IPS-11a (cell line): Measurements from ENCODE around the gene KRTAP4-2.
"Not testable (repeated sequence)": the region's sequence is repeated elsewhere in the genome, so short reads cannot be mapped to it uniquely, and the experiment has no call there.

Source experiments
- H3K4me3 ChIP-seq: one replicate; pipeline ENCODE4 v1.5.1; 2013; ENCODE audit warnings: low read depth, low read length, control low read depth

The KRTAP4-2 gene

DNA sequence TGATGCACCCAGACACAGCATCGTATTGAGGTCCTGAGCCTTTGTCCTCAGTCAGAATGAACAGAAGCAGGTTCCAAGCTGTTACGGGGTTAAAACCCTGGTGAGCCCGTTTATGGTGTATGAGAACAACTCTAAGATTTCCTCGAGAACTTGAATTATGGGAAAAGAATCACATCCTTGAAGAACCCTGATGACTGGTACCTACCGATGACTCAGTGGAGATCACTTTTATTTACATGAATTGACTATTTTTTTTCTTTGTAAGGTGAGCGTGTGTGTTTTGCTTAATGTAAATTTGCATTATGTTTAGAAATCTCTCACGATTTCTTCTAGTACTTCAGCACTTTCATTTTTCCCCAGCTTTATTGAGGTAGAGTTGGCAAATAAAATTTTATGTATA, 14.2 kb downstream of the KRTAP4-2 start:
- no peak overlapping the region for H3K4me3 ChIP-seq

DNA sequence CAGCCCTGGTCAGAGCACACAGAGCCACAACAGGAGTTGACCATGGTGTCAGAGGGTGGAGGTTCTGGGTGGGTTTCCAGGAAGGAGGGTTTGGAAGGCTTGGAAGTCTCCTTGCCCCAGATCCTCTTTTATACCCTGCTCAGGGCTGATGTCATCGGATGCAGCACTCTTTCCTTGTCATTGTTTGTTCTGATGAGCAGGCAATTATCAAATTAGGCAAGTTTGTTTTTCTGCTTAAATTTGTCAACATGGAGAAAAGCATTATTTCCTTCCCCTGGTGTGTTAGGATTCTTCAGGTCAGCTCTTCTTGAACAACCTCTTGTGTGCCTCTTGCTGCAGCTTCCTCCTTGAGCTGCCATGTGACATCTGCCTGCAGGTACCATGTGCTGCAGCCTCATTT, 17.4 kb downstream of the KRTAP4-2 start, which contains the start of gene KRTAP4-4:
Gene KRTAP4-4 (minus strand): TSS at position 101 of the 400 bp plus-strand sequence. CDS start 57 bp downstream, at position 44.
- H3K4me3 ChIP-seq = no peak within 1 kb of the TSS

DNA sequence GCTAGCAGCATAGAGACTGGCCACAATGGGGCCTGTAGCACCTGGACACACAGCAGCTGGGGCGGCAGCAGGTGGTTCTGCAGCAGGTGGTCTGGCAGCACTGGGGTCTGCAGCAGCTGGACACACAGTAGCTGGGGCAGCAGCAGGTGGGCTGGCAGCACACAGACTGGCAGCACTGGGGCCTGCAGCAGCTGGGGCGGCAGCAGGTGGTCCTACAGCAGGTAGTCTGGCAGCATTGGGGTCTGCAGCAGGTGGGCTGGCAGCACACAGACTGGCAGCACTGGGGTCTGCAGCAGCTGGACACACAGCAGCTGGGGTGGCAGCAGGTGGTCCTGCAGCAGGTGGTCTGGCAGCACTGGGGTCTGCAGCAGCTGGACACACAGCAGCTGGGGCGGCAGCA, 17.8 kb downstream of the KRTAP4-2 start:
- not testable (repeated sequence) for H3K4me3 ChIP-seq

DNA sequence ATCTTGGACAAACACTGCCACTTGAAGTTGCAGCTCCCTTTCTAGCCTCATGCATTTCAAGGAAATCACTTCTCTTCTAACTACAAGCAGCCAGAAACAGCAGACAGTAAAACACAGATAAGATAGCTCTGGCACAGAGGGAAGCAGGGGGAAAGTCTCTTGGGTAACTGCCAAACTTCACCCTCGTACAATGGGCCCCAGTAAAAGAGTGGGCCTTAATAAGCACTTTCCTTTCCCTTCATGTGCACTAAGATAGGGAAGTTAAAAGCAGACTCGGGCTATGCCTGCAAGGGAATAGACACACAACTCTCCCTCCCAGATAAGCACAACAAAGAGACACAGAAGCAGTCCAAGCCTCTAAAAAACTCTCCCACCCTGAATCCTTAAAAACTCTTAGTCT, 24.2 kb downstream of the KRTAP4-2 start:
- H3K4me3 ChIP-seq = no peak overlapping the region

DNA sequence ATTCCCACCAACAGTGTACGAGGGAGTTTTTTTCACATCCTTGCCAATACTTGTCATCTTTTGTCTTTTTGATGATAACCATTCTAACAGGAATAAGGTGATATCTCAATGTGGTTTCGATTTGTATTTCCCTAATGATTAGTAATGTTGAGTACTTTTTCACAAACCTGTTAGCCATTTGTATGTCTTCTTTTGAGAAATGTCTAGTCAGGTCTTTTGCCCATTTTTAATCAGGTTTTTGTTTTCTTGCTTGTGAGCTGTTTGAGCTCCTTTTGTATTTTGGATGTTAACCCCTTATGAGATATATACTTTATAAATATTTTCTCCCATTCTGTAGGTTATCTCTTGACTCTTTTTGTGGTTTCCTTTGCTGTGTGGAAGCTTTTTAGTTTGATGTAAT, 26.5 kb downstream of the KRTAP4-2 start:
- no peak overlapping the region for H3K4me3 ChIP-seq

DNA sequence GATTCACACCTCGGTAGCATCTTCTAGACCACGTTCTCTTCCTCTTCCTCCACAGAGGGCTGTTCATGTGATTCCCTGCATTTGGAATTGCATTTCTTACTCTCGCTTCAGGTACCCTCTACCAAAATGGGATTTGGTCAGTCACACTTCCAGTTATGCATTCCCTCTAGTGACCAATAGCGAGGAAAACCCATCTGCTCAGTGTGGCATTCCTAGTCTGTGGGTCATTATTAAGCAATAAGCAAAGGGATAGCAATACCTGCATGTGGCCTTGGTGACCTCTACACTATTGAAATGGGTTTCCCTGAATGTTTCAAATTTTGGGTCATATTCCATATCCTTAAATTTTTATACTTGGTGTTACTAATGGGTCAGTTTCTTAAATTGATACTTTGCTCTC, 28.0 kb downstream of the KRTAP4-2 start:
- H3K4me3 ChIP-seq = no peak overlapping the region

DNA sequence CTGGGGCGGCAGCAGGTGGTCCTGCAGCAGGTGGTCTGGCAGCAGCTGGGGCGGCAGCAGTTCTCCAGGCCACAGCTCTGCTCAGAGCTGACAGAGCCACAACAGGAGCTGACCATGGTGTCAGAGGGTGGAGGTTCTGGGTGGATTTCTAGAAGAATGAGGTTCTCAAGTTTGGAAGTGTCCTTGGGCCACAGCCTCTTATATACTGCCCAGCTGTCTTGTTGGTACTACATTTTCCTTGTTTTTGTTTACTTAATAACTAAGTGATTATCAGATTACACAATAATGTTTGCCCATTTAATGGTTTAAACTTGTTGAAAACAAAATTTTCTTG, 28.4 kb downstream of the KRTAP4-2 start, which contains the start of gene KRTAP4-5:
Gene KRTAP4-5 (minus strand): TSS at position 174 of the 334 bp plus-strand sequence. CDS start 58 bp downstream, at position 116.
- no peak within 1 kb of the TSS for H3K4me3 ChIP-seq

DNA sequence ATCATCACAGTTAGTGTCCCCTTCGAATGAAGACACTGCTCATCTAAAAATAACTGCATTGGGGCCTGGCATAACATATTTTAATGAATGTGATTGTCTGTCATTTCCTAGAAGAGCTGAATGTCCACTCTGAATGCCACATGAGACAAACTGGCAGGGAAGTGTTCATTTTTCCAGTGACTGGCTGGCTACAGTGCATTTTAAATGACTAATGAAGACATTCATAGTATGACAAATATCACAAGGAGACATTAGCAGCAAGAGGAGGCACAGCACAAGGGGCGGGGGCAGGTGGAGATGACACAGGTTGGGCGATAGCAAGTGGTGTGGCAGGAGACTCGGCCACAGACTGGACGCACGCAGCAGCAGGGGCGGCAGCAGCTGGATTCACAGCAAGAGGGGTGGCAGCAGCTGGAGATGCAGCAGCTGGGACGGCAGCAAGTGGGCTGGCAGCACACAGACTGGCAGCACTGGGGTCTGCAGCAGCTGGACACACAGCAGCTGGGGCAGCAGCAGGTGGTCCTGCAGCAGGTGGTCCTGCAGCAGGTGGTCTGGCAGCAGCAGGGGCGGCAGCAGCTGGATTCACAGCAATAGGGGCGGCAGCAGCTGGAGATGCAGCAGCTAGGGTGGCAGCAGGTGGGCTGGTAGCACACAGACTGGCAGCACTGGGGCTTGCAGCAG, 28.9 kb downstream of the KRTAP4-2 start:
- not testable (repeated sequence) for H3K4me3 ChIP-seq

DNA sequence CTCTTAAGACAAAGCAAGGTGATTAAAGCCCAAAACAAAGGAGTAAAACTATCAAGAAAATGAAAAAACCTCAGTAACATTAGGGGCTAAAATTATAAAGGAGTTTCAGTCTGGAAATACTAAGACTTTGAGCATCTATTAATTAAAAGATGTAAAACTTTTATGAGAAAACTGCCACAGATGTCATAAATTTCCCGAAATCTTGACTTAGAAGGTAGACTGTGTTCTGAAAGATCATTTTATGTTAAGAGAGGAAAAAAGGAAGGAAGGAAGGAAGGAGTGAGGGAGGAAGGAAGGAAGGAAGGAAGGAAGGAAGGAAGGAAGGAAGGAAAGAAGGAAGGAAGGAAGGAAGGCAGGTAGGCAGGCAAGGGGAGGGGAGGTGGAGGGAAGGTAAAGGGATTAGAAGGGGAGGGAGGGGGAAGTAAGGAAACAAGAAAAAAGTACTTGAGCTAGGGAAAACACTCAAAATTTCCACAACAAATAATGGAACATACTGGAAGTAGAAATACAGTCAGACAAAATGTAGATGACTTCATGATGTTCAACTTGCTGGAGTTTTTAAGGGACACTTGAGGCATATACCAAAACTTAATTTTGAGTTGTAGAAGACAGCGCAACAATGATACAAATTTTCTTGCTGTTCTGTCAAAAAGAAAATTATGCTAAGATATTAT, 30.4 kb downstream of the KRTAP4-2 start:
- no peak overlapping the region for H3K4me3 ChIP-seq

DNA sequence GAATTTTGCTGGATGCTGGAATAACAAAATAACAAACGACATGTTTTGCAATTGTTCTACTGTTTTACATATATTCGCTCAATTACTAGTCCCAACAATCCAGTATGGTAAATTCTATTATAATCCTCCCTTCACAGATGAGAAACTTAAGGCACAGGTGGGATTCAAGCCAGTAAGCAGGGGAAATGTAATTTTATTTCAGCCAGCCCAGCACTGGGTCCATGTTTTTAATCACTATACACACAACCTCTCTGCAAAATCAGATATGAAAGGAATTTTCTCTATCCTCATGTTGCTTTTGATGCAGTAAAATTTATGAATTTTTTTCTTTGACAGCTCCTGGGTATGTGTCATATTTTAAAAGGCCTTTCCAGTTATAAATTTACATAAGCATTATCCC, 32.8 kb downstream of the KRTAP4-2 start:
- H3K4me3 ChIP-seq = no peak overlapping the region

DNA sequence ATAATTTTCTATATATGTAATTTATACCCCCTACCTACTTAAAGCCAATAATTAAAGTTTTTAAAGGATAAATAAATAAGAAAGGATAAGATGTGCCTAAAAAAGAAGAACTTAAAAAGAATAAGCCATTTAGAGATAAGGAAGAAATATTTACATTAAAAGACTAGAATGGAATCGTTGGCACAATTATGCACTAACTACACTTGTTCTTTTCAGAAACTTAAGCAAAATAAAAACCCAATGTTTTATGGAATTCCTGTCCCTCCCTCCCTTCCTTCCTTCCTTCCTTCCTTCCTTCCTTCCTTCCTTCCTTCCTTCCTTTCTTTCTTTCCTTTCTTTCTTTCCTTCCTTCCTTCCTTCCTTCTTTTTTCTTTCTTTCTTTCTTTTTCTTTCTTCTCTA, 33.2 kb downstream of the KRTAP4-2 start:
- no peak overlapping the region for H3K4me3 ChIP-seq

DNA sequence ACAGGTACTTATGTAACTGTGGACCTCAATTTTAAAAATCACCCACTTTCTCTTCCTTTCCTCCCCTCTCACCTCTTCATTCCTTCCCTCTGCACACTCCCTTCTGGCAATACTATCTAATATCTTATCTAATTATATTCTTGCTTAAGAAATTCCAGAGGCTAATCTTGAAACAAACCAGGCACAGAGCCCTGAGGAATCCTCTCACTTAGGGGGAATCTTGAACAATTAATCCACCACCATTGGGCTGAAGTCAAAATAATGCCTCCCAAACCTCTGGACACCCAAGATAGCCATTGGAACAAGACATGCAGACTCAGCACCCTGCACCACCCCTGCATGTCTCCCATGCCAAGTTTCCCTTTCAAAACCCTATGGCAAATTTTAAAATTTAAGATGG, 36.7 kb downstream of the KRTAP4-2 start:
- no peak overlapping the region for H3K4me3 ChIP-seq

DNA sequence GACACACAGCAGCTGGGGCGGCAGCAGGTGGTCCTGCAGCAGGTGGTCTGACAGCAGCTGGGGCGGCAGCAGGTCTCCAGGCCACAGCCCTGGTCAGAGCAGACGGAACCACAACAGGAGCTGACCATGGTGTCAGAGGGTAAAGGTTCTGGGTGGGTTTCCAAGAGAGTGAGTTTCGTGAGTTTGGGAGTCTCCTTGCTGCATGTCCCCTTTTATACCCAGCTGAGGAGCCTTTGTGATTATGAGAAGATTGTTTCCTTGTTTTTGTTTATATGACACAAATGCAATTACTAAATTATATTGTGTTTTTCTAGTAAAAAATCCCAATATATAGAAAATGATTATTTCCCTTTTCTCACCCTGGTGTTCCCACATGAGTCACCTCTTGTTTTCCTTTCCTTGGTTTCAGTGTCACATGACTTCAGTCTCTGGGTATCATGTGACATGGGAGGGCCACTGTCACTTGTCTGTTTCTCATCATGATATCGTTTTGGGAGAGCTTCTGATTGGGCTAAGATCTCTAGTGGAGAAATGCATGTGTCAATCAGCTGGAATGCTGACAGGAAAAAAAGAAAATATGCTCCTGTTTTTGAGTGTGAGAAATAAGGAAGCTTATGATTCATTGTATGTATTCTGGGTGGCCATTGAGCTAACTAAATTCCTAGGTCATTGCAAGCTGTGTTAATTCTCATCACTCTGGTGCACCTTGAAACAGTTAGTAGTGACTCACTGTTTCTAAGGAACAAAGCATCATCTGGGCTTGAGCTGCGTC, 37.5 kb downstream of the KRTAP4-2 start, which contains the start of gene KRTAP4-6:
Gene KRTAP4-6 (minus strand): TSS at position 185 of the 772 bp plus-strand sequence. CDS start 57 bp downstream, at position 128.
- no peak within 1 kb of the TSS for H3K4me3 ChIP-seq

DNA sequence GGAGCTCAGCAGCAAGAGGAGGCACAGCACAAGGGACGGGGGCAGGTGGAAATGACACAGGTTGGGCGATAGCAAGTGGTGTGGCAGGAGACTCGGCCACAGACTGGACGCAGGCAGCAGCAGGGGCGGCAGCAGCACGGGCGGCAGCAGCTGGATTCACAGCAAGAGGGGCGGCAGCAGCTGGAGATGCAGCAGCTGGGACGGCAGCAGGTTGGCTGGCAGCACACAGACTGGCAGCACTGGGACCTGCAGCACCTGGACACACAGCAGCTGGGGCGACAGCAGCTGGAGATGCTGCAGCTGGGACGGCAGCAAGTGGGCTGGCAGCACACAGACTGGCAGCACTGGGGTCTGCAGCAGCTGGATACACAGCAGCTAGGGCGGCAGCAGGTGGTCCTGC, 38.2 kb downstream of the KRTAP4-2 start:
- not testable (repeated sequence) for H3K4me3 ChIP-seq

DNA sequence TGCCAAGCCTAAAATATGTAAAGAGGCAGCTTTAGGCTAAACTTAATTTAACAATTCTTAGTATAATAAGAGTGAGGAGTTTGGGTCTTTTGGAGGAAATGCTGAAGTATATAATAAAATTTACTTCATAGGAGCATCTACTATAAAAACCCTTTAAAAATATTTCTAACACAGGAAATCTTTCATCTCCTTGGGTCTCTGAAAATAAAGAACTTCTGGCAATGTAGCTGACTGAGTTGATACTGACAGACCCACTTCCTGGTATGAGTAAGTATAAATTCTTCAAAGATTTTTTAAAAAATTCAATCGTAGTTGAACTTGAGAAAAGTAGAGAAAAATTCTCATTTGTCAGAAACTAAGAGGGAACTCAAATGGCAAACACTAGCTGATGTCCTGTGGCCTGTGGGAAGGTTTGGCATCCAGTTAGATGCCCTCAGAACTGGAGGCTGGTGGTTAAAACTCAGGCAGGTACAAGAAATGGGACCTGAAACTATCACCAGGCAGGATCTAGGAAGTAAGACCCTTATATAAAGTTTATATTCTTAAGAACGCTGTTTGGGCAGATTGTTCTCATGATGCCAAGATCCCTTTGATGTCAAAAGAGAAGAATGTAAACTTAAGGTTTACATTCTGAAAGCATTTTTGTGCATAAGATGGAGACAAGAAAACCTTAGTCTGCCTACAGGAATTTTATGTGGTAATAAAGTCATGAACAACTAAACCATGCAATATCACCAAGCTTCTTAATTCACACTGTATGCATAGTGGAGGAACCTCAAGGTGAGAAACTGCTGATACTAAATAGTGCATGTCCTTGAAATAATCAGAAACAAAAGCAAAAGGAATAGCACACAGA, 43.9 kb downstream of the KRTAP4-2 start:
- no peak overlapping the region for H3K4me3 ChIP-seq

DNA sequence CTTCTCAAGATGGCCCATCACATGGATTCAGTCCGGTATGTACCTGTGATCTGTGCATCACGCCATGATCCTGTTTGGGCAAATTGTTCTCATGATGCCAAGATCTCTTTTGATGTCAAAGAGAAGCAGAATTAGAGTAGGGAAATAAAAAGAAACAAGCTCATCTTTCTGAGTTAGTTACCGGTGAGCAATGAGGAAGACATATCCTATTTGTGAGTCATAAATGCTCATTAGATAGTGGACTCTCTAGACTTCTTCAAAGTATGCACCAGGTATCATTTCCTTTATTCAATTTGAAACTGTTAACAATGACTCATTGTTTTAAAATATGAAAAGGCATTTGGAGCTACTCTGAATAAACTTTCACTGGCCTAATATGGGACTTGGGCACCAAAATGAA, 46.0 kb downstream of the KRTAP4-2 start:
- no peak overlapping the region for H3K4me3 ChIP-seq
